GM12874 (cell line): ENCODE measurements around the gene TMEM116.

Experiments used
- TF ChIP-seq, protein P1 (sequence below): IDR thresholded peaks from 2 replicates; pipeline ENCODE4 v1.5.1; 2011; ENCODE audit warnings: low read depth, mild to moderate bottlenecking, control low read depth, low read length, moderate library complexity; ENCODE audit not compliant: insufficient read depth

The TMEM116 gene

DNA sequence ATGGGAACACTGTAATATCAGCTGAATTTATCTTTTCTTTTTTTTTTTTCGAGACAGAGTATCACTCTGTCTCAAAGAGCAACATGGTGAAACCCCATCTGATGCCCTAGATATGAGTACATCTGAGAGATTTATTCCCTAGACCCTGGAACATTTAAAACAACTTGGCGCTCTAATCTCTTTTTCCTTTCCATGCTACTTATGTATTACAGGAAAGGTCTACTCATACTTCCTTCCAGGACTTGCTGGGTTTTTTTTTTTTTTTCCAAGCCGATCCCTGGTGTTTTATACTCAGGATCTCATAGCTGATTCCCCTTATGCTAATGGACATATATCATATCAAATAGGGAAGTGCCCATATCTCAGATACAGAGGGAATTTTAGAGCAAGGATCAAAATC is 87.8 kb downstream of the TMEM116 start:
- TF ChIP-seq, protein P1, sequence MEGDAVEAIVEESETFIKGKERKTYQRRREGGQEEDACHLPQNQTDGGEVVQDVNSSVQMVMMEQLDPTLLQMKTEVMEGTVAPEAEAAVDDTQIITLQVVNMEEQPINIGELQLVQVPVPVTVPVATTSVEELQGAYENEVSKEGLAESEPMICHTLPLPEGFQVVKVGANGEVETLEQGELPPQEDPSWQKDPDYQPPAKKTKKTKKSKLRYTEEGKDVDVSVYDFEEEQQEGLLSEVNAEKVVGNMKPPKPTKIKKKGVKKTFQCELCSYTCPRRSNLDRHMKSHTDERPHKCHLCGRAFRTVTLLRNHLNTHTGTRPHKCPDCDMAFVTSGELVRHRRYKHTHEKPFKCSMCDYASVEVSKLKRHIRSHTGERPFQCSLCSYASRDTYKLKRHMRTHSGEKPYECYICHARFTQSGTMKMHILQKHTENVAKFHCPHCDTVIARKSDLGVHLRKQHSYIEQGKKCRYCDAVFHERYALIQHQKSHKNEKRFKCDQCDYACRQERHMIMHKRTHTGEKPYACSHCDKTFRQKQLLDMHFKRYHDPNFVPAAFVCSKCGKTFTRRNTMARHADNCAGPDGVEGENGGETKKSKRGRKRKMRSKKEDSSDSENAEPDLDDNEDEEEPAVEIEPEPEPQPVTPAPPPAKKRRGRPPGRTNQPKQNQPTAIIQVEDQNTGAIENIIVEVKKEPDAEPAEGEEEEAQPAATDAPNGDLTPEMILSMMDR: no peak

DNA sequence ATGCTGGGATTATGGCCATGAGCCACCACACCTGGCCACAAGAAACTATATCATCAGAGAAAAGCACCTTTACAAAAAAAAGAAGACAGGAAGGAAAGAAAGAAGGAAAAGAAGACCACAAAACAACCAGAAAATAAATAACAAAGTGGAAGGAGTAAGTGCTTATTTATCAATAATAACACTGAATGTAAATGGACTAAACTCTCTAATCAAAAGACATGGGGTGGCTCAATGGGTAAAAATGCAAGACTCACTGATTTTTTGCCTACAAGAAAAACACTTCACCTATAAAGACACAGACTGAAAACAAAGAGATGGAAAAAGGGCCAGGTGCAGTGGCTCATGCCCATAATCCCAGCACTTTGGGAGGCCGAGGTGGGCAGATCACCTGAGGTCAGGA is 105.2 kb downstream of the TMEM116 start:
- TF ChIP-seq, protein P1: no peak

DNA sequence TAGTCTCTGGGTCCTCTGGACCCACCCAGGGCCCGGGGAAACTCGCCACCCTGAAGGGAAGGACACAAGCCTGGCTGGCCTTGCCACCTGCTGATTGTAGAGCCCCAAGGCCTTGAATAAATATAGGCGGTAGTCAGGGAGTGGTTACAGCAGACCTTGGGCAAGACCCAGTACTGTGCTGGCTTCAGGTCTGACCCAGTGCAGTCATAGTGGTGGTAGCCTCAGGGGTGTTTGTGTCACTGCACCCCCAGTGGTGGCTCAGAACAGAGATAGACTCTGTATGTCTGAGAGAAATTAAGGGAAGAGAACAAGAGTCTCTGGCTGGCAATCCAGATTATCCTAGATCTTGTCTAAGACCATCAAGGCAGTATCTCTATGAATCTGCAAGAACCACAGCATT is 107.5 kb downstream of the TMEM116 start:
- TF ChIP-seq, protein P1: no peak

DNA sequence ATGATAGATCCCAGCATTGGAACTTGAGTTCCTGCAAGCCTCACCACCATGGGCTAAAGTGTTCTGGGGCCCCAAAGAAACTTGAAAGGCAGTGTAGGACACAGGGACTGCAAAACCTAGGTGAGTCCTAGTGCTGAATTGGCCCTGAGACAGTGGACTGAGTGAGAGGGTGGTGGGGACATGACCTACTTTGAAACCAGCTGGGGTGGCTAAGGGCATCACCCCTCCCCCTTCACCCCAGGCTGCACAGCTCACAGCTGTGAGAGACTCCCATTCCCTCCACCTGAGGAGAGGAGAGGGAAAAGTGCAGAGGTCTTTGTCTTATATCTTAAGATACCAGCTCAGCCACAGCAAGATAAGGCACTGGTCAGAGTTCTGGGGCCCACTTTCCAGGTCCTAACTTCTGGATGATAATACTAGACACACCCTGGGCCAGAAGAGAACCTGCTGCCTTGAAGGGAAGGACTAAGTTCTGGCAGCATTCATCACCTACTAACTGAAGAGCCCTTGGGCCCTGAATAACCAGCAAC is 108.5 kb downstream of the TMEM116 start:
- TF ChIP-seq, protein P1: no peak

DNA sequence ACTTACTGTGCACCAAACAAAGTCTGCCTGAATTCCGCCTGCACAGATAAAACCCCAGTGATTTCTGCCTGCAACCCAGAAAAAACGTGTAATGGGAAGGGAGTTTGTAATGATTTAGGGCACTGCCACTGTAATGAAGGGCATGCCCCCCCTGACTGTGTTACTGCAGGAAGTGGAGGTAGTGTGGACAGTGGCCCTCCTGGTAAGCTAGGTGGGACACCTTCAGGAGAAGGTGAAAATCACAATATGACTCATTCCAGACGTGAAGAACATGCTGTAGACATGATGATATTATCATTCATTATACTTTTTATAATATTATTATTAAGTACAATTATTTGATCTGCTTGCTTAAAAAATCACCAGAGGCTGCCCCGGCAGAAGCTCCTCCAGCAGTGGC is 111.8 kb downstream of the TMEM116 start:
- TF ChIP-seq, protein P1: no peak

DNA sequence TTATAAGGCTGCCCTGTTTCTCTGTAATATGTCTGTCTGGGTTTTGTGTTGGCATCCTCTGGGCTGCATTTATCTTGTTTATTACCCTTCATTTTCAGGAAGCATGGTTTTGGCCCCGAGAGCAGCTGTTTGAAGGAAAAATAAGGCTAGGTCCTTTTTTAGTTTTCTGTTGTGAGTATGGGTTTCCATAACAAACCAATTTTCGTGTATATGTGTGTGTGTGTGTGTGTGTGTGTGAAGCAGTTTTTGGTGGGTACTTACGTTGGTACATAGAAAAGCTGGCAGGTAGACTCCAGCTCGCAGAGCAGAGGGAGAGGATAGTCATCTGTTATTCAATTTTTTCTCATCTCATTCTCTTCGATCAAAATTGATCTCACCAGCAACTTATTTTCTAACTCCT is 118.4 kb downstream of the TMEM116 start:
- TF ChIP-seq, protein P1: no peak

DNA sequence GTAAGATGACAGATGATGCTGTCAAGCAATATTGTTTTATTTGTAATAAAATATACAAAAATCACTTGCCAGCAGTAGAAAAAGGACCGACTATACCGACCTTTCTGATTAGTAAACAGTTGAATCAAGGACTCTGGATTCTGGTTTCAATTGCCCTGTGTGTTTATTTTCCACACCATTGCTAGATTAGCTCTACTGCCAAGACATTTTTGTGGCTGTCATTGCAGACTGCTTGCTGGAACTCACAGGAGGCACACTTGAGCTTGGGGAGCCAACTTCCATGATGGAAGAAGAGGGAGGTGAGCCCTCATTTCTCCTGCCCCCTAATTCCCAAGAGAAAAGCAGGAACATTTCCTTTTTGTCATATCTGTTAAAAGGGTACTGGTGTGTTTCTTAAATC is 119.7 kb downstream of the TMEM116 start:
- TF ChIP-seq, protein P1: no peak
